ENCODE measurements around the gene RNLS.
"Not testable (repeated sequence)": the region's sequence is repeated elsewhere in the genome, so short reads cannot be mapped to it uniquely, and the experiment has no call there.

RNLS gene

DNA sequence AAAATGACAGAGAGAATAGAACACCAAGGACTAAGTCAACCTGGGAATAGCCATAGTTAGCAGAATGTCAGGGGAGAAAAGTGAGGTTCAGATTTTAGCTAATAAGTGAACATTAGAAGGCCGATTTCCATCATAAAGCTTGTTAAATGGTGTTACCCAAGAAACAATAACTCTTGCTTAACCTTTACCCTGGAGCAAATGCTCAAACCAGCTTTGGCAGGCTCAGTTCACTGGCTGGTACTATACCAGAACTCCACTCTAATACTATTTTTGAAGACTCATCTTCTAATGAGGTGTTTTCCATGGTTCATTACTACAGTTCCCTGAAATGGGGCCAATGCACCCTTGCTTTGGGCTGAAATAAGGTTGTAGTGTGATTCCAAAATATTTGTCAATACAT lies 61.3 kb downstream of the RNLS start:
- no peak for DNase-seq

DNA sequence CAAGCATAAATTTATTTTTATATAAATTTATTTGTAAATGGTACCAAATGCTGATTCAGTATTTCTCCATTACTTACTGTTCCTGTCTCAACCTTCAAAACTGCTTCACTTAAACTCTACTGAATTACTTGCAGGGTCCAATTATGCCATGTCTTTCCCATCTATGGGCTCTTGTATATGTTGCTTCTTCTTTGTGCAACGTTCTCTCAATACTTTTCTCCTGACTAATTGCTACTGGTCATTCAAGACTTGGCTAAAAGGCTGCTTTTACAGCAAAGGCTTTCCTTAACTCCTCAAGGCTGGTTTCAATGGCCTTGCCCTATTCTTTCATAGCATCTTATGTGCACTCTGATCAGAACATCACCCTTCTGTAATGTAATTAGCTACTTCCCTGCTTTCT lies 67.9 kb downstream of the RNLS start:
- no peak for DNase-seq

- no peak for DNase-seq
Observed at GRCh38 chr10:88512599-88512998, 70.5 kb downstream of the RNLS start.

- DNase-seq: no peak
Observed at GRCh38 chr10:88508796-88509195, 74.3 kb downstream of the RNLS start.

DNA sequence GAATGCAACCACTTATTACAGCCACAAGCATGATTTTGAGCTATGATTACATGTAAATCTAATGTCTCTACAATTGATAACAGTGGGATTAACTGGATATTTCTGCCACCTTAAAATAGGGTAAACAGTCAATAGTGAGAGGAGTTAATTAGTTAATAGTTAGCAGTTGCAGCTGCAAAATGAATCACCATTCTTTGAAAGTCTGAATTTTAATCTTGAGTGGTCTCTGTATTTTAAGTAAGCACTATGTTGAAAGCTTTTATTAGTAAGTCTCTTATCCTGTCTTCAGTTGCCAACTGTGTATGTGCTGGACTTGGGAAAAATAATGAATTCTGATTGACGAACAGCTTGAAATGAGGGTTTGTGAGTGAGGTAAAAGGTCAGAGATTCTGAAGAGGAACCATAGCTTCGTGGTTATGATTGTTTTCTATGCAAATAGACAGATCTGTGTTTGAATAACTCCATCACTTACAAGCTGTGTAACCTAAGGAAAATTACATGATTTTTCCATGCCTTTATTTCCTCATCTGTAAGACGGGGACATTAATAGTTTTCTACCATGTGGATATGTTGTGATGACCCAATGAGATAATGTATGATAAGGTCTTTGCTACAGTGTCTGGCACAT lies 75.2 kb downstream of the RNLS start:
- no peak for DNase-seq

DNA sequence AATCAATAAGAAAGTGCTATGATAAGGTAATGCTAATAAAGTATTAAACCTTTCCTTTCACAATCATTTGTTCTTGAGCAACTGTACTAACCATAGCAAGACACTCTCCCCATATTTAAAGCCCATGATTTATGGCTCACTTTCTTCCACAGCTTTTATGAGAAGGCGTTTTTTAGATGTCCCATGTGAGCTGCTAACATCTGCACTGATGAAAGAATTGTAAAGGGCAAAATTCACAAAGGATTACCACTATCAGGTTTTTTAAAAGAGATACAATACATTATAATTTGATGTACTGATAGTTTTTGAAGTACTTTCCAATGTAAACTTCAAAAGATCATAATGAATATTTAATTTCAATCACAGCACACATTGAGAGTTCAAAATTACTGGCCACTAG lies 75.7 kb downstream of the RNLS start:
- no peak for DNase-seq

DNA sequence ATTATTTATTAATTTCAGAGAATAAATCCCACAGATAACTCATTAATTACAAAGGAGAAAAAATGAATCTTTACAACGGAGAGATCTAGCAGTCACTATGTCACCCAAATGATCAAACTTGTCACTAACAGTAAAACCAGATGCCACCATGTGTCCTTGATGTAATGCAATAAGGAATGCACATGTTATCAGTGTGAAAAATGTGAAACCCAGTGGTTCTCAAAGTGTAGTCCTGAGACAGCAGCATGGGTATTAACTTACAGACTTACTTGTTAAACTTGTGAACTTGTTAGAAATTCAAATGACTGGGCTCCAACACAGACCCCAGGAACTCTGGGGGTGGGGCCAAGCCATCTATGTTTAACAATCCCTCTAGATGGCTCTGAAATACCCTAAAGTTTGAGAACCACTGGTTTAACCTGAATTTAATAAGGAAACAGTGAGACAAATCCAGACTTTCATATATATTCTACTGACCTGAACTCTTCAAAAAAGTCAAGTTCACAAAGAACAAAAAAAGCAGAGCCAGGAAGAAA lies 77.4 kb downstream of the RNLS start:
- no peak for DNase-seq

DNA sequence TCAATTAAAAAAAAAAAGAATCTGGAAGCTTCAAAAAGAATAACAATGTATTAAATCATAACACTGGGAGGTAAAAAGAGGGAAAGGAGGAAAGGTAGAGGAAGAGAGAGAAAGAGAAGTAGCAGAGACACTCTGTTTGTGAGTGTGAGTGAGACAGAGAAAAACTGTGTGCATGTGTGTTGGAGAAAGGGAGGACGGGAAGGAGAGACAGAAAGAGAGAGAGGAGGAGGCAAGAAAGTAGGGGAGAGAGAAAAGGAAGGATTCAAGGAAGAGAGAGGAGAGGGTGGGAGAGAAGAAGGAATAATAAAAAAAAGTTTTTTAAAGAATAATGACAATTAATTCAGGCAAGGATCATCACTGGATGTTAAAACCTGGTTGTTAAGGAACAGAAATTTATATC lies 77.9 kb downstream of the RNLS start:
- DNase-seq: no peak

DNA sequence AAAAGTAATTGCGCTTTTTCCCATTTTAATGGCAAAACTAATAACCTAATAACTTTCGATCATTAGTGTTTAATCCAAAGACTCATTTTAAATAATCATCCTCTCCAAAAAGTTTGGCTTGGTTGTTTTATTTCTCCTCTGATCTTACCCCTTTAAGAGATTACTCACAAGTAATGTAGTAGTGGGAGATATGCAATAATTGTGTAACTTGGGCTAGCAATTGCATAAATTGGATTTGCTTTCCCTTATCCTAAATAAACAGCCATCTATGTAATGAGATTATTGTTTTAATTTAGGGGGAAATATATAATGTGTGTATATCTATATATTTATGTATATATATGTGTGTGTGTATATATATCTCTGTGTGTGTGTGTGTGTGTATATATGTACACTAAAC lies 82.5 kb downstream of the RNLS start:
- no peak for DNase-seq

DNA sequence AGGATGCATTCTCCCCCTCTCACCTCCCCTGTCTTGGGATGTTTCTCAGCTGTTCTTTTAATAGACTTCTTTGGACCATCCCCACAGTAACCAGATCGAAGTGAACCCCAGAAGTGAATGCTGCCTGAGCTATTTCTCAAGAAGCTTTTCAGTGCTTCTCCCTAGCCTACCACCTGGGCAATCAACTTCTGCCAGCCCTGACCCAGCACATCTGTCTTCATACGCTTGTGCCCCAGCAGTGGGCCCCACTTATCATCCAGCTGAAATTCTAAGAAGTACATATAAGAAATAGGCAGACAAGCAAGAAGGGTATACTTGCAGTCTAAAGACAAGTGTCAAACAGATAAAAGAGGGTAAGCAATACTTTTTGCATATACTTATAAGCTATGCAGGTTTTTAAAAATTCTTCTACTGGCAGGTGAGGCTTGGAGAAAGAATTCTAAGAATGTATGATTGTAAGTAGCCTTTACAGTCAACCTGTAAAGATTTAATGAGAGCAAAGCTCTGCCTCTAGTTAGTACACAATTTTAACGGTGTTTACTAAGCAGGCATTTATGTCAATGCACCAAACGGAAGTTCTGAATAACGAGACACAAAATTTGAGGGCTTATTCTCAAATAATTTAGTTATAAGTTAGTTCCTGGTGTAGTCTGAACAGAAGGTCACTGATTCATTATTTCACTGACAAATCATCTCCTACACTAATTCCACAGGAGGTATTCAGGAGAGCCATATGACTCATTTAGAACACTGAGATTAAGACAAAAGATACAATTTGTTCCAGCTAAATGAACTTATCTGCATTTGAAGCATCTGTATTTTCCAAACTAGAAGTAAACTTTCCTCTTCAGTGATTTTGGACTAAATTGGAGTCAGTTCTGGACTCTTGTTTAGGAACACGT lies 83.3 kb downstream of the RNLS start:
- DNase-seq: no peak

GRCh38 chr10:88497913-88498312 lies 85.2 kb downstream of the RNLS start:
- no peak for DNase-seq

DNA sequence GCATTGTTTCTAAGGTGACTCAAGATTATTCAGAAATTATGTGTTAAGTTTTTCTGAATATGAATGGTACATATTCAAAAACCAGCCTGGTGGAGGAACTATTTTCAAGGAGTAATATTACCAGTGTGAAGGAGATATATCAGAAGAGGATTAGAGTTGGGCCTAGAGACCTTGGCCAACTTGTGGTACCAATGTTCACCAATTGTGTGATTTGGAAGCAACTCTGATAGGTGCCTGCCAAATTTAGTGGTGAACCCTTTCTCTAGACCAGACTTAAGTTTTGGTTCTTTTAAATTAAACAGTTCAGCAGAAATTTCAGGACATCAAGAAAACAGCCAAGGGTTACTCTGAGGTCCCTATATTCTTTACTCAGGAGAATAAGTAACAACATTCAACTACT lies 88.6 kb downstream of the RNLS start:
- no peak for DNase-seq

DNA sequence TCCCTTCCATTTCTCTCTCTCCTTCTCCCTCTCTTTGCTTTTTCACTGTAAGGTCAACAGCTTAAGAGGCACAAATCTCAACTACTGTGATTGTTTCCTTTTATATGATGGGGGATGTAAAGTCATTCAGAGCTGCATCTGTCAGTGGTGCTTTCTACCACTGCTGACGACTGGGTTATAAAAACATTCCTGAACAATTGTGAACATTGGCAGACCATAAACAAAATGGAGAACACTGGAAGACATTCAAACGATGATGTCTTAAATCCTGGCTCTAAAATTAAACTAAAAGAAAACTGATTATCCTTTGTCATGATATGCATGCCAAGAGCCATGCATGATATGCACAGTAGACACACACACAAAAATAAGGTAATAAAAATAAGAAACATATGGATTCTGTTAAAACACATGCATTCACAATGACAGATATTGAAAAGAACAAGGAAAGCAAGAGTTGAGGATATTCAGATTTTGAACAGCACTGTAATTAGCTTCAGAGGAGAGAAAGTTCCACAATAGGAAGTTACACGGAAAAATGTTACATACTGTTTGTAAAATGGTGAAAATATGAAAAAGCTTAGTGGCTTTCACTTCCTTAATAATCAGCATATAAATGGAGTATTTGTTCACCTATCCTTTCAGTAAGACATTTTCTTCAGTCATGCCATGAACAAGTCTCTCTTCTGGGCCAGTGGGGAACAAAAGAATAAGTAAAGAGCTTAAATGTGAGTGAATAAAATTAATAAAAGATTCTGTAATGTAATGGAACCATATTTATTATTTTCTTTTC lies 89.2 kb downstream of the RNLS start:
- DNase-seq: no peak

GRCh38 chr10:88491314-88491713 lies 91.8 kb downstream of the RNLS start:
- DNase-seq: peak; percentile 31

DNA sequence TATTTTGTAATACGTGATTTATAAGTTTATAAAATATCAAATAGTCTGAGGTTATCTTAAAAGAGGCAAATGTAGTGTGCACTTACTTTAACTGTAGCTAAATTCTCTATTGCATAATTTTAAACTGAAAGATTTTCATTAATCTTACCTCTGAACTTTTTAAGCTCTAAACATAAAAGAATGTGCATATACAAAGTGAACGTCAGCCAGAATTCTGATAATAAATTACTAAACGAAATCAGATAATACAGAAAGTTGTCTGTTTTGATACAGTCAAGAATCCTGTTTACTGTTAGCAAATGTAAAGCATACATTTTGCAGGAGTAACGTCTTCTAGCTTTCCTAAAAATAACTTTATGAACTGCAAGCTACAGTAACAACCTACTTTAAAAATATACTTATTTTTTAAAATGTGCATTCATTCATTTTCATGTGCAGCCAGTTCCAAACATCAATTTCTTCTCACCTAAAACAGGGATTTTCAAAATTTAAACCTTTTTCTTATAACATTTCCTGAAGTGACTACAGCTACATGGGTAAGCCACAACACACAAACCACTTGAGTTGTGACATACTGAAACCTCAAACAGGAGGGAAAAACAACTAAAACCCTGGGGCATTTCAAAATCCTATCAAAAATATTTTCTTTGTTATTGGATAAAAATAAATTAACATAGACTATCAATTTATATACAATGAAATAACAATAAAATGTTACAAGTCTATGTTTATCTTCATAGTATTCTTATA lies 92.7 kb downstream of the RNLS start:
- no peak for DNase-seq

GRCh38 chr10:88489107-88489506 lies 94.0 kb downstream of the RNLS start:
- DNase-seq: no peak

DNA sequence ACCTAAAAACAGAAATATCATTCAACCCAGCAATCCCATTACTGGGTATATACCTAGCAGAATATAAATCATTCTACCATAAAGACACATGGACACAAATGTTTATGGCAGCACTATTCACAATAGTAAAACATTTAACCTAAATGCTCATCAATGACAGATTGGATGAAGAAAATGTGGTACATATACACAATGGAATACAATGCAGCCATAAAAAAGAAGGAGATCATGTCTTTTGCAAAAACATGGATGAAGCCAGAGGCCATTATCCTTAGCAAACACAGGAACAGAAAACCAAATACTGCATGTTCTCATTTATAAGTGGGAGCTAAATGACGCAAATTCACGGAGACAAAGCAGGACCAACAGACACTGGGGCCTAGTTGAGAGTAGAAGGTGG lies 96.3 kb downstream of the RNLS start:
- DNase-seq: not testable (repeated sequence)

DNA sequence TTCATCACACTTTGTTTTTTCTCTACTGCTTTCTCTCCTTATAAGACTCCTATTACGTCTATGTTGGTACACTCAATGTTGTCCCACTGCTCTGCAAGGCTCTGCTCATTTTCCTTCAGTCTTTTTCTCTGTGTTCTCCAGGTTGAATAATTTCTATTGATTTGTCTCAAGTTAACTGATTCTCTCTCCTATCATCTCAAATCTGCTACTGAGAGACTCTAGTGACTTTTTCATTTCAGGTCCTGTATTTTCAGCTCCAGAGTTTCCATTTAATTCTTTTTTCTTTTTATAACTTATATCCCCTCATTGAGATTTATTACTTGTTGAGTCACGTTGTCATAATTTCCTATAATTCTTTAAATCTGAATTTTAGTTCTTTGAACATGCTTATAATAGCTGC lies 100.9 kb downstream of the RNLS start:
- DNase-seq: no peak

- DNase-seq: no peak
Observed at GRCh38 chr10:88478256-88478655, 104.9 kb downstream of the RNLS start.

- no peak for DNase-seq
Observed at GRCh38 chr10:88477343-88478085, 105.6 kb downstream of the RNLS start.

DNA sequence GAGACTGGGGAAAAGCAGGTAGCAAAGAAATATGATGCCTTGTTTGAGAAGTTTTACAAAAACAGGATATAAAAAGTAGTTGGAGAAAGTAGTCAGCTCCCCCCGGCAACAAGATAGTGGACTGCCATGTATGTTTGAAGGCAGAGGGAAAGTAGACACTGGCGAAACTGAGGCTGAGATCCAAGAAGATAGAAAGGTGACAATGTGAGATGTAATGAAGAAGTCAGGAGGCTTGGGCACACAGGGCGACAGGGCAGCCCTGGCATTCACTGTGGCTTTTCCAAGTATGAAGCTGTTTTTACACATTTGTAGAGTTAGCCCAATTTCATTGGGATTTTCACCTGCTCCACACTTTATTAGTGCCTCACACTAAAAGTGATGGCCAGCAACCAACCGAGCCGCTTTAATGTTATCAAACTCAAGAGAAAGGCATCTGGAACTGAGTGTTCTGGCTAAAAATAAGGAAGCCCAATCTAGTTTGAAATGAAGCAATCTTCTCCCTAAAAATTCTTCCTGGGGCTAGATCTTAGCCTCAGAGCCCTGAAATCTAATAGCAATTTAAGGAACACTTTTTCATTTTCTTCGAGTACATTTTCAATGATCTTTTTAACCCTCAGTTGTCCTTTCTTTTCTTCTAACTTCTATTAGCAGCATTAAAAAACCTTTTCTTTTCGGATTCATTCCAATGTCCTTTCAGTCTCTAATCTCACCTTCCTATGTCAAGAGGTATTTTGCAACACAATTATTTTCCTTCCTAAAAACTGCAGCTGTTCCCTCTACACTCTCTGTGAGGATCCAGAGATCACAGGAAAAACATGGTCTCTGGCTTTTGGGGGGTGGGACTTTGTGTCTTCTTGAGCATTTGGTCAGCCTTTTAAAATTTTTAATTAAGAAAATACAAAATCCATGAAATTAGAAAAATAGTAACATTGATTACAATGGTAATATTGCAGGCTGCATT lies 108.0 kb downstream of the RNLS start:
- DNase-seq: no peak

All from OCI-M1 (cell line).